Measurements from ENCODE around the gene PRDM16.

GRCh38 chr1:3190256-3191041, 121.4 kb downstream of the PRDM16 start:
- TF ChIP-seq CTCF (IDR thresholded peaks at IDR 0.05) (no peak), POLR2A (IDR thresholded peaks at IDR 0.05) (no peak)
